ENCODE results near the gene TARS2.

DNA sequence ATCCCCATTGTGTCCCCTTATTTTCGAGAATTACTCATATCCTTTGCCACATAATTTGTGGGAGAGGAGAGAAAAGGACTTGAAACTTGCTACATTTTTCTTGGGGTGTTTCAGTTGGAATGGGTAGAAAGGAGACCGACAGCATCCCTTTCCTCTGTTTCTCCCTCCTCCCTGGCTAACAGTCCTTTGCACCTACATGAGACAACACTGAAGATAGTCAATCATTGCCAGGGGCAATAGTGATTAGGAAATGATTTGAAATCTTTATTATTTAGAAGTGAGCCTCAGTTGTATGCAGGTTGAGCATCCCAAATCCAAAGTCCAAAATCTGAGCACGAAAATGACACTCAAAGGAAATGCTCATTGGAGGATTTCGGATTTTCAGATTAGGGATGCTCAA lies 7.8 kb upstream of the TARS2 start:
- TF ChIP-seq ZNF616 (CRISPR knock-in tag; IDR thresholded peaks at IDR 0.05; ENCODE audit: low read depth): no peak
- TF ChIP-seq, protein P1, sequence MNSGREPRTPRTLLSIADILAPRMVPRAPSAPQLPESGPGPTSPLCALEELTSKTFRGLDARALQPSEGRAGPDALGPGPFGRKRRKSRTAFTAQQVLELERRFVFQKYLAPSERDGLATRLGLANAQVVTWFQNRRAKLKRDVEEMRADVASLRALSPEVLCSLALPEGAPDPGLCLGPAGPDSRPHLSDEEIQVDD (CRISPR knock-in tag; IDR thresholded peaks at IDR 0.05; ENCODE audit: borderline replicate concordance): no peak
- no peak for TF ChIP-seq ZNF747 (CRISPR knock-in tag; IDR thresholded peaks at IDR 0.05; ENCODE audit: borderline replicate concordance)
- TF ChIP-seq, protein P2, sequence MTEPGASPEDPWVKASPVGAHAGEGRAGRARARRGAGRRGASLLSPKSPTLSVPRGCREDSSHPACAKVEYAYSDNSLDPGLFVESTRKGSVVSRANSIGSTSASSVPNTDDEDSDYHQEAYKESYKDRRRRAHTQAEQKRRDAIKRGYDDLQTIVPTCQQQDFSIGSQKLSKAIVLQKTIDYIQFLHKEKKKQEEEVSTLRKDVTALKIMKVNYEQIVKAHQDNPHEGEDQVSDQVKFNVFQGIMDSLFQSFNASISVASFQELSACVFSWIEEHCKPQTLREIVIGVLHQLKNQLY (CRISPR knock-in tag; IDR thresholded peaks at IDR 0.05): no peak
- no peak for TF ChIP-seq CEBPG (CRISPR knock-in tag; IDR thresholded peaks at IDR 0.05)
- no peak for TF ChIP-seq FOSL2 (CRISPR knock-in tag; IDR thresholded peaks at IDR 0.05)
